GM19372 (cell line): Measurements from ENCODE around the gene AKR1A1.
A peak's percentile ranks its signal among the peaks of the same experiment; 100 is the strongest.
"Not testable (repeated sequence)": the region's sequence is repeated elsewhere in the genome, so short reads cannot be mapped to it uniquely, and the experiment has no call there.

Source experiments
- ATAC-seq: cut with Tn5 transposase; IDR thresholded peaks from one replicate; pipeline ENCODE4 v1.9.1; 2021; ENCODE audit warnings: mild to moderate bottlenecking, low read depth, moderate library complexity; ENCODE audit not compliant: unreplicated experiment

AKR1A1 gene

DNA sequence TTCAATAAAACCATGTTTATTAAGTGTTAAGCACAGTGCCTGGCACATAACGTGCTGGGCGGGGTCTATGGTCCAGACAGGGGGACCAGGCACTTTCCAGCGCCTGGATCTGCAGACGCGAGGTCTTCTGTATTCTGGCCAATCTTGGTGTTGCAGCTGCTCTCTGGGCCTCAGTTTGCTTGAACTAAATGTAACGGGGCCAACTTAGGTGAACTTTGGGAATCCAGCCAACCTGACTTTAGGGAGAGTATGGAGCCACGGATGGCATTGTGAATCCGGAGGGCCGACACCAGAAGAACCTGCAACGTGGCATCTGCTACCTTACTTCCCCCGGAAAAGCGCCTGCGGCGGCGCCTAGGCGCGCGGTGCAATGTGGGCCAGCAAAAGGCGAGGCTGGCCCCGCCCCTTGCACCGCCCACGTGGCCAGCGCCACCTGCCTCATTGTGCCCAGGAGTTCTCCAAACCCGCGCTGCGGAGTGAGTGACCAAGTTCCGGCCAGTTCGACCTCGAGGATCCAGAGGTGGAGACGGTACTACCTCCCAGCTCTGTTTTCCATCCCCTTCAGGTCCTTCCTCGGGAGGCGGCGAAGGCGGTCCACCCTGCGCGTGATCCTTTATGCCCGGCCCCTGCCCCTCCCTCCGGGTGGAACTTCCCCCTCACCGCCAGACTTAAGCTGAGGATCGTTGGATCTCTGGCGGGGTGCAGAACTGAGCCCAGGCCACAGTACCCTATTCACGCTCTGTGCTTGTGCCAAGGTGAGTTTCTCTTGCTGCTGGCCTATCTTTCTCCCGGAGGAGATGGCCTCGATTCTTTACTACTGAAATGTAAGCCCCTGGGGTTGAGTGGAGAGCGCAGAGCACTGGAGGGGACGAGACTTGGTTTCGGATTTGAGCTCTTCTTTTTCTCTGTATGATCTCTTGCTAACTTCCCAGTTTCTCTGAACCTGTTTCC is at the start of gene AKR1A1:
Gene AKR1A1, plus strand, starts transcription at position 426 of the 951 bp plus-strand sequence. CDS start 10,969 bp downstream, outside the sequence.
- ATAC-seq: peak; percentile 90

DNA sequence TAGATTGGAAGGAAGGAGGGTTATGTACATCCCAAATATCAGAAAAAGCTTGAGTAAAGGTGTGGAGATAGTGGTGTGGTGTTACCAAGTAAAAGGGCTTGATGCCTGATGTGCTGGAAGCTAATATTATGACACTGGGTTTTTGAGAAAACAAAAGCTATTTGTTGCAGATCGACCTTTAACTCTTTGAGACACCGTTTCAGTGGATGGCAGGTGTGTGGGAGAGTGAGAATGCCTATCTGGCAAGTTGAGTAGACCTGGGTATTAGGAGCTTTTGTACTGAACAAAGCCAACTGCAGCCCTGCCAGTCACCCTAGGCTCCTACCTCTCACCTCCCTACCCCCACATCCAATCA is 49.1 kb upstream of the AKR1A1 start:
- ATAC-seq: no peak

DNA sequence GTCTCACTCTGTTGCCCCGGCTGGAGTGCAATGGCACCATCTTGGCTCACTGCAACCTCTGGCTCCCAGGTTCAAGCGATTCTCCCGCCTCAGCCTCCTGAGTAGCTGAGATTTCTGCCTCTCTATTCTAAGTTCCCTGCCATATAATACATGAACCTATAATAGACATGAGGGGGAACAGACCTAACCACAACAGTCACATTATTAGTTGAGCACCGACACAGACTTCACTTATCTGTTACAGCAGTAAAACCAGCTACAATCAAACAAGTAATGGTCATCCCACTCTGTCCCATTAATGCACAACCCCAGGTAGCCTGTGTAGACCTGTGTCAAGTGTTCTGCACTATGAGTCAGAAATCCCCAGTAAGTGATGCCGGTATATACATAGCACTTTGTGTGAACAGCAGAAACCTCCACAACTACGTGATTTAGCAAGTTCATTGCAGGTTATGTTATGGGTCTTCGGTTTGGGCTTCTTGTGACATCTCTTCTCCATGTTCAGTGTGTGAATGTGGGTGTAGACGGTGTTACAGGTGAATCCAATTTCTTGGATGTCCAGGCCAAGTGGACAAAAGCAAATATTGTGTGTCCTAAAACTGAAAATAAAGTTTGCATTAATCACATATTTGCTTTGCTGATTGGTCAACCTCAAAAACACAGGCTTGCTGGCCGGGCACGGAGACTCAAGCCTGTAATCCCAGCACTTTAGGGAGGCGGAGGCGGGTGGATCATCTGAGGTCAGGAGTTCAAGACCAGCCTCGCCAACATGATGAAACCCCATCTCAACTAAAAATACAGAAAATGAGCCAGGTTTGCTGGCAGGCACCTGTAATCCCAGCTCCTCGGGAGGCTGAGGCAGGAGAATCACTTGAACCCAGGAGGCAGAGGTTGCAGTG is 46.9 kb upstream of the AKR1A1 start:
- ATAC-seq: no peak

DNA sequence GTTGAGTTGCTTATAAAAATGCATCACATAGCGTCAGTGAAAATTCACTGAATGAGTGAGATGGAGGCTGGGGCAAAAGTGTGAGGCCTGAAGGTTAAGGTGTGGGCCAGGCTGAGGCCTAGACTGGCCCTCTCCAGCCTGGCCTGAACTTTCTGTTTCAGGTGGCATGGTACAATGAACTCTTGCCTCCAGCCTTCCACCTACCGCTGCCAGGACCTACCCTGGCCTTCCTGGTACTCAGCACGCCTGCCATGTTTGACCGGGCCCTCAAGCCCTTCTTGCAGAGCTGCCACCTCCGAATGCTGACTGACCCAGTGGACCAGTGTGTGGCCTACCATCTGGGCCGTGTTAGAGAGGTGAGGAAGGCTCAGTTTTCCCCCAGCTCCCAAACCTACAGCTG is 43.4 kb upstream of the AKR1A1 start:
- ATAC-seq: no peak

DNA sequence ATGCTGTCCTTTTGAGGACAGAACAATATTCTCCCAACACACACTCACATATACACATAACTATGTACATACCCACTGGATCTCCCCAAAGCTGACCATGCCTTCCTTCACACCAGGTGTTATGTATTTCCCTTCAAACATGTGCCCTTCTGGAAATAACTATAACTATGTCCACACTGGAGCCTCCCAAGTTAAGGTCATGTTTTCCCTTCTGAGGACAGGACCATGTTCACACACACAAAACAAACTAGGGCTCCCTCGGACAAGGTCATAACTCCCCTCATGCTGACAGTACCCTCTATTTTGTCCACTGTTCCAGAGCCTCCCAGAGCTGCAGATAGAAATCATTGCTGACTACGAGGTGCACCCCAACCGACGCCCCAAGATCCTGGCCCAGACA is 42.7 kb upstream of the AKR1A1 start:
- ATAC-seq: no peak

DNA sequence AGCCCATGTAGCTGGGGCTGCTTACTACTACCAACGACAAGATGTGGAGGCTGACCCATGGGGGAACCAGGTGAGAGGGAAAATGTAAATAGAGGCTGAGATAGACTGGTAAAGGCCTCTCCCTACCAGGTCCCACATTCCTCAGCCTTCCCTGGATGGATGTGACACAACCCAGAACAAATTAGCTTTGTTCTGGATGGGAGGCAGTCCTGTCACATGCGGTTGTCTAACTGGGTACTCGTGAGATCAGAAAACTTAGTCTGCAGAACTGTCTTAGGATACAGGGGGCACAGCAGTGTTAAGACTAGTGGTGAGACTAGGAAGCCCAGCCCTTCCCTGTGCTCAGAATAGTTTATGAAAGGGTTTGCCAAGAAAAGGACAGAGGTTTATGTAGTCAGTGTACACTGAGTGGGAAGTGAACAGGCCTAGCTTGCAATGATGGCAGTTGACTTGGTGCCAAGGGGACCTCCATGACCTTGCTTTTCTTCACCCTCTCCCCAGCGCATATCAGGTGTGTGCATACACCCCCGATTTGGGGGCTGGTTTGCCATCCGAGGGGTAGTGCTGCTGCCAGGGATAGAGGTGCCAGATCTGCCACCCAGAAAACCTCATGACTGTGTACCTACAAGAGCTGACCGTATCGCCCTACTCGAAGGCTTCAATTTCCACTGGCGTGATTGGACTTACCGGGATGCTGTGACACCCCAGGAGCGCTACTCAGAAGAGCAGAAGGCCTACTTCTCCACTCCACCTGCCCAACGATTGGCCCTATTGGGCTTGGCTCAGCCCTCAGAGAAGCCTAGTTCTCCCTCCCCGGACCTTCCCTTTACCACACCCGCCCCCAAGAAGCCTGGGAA is 42.1 kb upstream of the AKR1A1 start:
- ATAC-seq: no peak

DNA sequence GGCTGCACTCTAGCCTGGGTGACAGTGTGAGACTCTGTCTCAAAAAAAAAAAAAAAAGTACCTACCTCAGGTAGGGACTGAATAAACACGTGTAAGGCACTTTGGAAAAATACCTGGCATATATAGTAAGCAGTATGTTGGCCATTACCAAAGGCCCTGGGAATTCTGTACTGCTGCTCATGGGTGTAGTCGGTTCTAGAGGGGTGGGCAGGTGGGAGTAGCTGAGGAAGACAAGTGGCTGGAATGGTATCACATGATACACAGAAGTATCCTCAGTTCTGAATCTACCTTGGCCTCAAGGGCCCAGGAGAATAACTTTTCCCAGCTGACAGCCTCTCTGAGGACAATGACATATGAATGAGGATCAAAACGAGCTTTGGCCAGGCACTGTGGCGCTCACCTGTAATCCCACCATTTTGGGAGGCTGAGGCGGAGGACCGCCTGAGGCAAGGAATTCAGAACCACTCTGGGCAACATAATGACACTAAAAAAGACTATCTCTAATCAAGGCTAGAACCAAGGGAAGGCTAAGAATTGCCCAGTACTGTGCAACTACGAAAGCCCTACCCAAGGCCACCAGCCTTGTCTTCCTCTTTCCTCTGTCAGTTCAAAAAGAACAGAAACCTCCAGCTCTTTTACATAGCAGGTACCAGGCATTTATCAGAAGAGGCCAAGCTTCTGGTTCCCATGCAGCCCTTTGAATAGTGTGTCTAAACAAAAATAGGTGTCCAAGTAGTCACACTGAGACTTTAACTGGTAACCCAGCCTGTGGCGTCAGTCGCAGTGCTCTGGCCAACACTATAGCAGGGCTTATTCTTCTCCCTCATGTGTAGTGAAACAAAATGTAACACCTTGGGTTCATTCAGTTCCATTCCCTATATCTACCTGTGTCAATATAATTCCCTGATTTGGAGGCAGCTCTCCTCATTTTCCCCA is 40.3 kb upstream of the AKR1A1 start:
- ATAC-seq: no peak

DNA sequence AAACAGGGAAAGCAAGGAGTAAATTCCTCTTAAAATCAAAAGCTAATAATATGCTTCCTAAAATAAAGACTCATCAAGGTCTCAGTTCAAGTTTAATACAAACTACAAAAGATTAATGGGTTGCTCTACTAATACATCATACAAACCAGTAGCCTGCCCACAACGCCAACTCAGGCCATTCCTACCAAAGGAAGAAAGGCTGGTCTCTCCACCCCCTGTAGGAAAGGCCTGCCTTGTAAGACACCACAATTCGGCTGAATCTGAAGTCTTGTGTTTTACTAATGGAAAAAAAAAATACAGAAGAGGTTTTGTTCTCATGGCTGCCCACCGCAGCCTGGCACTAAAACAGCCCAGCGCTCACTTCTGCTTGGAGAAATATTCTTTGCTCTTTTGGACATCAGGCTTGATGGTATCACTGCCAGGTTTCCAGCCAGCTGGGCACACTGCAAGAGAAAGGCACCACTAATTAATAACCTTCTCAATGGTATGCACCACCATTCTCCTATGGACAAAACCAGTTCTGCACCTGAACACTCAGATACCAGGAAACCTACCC is 39.6 kb upstream of the AKR1A1 start:
- ATAC-seq: no peak

DNA sequence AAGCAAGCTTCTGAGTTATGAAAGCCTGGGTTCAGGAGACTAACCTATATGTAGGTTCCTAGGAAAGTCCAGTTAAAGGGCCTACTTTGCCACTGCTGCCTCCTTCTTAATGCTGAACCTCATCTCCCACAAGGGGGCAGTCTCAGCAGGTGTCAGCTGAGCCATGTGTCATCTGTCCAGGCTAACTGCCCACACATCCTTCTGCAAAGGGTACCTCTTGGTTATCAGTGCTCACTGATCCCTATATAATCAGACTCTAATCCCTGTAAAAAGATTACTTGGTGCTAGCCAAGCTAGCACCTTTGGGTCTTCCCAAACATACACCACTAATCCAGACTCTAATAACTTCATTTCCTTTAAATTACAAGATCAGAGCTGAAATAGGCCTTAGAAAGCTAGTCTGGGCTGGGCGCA is 38.0 kb upstream of the AKR1A1 start:
- no peak for ATAC-seq

DNA sequence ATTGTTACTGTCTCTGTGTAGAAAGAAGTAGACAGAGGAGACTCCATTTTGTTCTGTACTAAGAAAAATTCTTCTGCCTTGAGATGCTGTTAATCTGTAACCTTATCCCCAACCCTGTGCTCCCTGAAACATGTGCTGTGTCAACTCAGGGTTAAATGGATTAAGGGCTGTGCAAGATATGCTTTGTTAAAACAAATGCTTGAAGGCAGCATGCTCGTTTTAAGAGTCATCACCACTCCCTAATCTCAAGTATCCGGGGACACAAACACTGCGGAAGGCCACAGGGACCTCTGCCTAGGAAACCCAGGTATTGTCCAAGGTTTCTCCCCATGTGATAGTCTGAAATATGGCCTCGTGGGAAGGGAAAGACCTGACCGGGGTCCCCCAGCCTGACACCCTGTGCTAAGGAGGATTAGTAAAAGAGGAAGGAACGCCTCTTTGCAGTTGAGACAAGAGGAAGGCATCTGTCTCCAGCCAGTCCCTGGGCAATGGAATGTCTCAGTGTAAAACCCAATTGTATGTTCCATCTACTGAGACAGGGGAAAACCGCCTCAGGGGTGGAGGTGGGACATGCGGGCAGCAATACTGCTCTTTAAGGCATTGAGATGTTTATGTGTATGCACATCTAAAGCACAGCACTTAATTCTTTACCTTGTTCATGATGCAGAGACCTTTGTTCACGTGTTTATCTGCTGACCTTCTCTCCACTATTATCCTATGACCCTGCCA is 36.9 kb upstream of the AKR1A1 start:
- ATAC-seq: not testable (repeated sequence)

DNA sequence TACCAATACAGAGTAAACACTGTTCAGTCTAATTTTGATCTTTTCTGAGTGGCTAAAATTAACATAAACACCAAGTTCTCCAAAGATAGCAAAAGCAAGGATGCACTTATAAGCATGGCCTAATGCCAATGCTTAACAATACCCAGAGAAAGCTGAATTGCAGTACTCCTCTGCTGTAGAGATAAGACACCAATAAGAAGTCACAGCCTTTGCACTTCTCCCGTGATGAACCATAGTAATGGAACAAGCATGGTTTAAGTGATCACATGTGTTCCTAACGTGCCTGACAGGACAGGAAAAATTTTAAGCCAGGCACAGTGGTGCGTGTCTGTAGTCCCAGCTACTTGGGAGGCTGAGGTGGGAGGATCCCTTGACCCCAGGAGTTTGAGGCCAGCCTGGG is 34.6 kb upstream of the AKR1A1 start:
- no peak for ATAC-seq

DNA sequence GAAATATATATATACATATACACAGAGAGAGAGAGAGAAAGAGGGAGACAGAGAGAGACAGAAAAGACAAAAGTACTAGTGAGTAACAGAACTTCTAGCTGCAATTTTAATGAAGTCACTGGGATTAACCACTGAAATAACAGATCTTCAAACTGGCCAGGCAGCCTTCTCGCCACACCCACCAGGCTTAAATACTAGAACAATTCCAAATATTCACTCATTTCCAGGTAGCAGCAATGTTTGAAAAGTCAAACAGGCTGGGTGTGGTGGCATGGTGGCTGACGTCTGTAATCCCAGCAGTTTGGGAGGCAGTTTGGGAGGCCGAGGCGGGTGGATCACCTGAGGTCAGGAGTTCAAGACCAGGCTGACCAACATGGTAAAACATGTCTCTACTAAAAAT is 34.2 kb upstream of the AKR1A1 start:
- ATAC-seq: no peak

DNA sequence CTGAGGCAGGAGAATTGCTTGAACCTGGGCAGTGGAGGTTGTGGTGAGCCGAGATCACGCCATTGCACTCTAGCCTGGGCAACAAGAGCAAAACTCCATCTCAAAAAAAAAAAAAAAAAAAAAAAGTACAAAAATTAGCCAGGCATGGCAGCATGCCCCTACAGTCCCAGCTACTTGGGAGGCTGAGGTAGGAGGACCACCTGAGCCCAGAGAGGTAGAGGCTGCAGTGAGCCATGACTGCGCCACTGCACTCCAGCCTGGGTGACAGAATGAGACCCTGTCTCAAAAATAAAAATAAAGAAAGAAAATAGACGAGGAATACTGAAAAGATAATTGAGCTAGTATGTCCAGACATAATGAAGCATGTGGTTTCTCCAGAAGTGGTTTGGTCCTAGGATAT is 32.3 kb upstream of the AKR1A1 start:
- not testable (repeated sequence) for ATAC-seq

DNA sequence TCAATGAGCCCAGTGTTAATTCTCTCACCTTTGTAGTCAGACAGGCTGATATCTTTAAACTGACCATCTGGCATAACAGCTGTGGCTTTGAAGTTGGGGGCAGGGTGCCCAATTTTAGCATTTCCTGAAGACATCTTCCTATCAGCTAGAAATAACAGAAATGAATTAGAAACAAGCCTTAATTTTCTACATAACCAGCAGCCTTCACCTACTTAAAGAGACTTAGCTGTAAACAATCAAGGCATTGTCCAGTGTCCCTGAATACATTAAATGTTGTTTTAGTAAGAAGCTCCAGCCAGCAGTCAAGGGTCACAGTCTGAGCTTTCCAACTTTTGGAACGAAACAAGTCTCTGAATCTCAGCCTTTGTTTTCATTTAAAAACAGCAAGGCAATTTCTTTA is 31.7 kb upstream of the AKR1A1 start:
- ATAC-seq: no peak

DNA sequence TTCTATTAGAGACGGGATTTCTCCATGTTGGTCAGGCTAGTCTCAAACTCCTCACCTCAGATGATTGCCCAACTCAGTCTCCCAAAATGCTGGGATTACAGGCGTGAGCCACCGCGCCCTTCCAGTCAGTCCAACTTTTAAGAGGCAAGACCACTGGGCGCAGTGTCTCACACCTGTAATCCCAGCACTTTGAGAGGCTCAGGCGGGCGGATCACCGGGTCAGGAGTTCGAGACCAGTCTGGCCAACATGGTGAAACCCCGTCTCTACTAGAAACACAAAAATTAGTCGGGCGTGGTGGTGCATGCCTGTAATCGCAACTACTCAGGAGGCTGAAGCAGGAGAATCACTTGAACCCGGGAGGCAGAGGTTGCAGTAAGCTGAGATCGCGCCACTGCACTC is 30.9 kb upstream of the AKR1A1 start:
- ATAC-seq: not testable (repeated sequence)

DNA sequence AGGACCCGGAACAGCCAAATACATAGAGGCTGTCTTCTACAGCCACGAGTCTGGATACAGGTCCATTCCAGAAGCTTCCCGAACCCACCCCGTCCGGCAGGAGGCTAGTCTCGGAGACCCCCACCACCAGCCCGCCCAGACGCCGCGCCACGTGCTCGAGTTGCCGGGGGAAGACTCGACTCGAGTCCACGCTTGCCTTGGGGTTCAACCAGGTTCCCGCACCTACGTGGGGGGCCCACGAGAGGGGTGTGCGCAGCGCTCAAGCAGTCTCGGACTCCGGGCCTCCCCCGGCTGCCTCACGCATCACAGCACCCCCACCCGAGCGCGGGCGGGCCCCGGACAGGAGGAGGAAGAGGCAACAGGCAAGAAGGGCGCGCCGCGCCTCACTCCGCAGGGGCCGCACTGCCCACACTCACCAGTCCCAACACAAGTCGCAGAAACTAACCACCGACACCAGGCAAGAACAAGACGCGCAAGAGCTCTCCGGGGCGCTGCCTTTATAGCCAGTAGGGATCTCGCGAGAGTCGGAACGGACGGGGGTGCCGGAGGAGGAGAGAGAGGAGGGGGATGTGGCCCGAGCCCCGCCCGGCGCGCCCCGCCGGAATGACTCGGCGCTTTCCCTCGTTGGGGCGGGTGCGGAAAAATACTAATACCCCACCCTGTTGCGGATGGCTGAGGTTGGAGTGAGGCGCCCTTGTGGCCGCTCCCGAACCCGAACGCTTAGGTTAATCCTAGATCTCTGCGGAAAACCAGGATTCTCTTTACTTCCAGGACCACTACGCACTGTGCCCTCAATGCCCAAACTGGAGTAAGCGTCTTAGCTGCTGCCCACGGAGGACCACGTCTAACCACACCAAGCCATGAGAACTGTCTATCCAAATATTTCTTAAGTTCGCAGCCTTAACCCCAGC is 29.0 kb upstream of the AKR1A1 start, which contains the start of gene PRDX1:
Gene PRDX1, minus strand, starts transcription at position 472 of the 911 bp plus-strand sequence. CDS start 2,841 bp downstream, outside the sequence.
- peak; percentile 78 for ATAC-seq
